A549 (cell line): ENCODE measurements around the gene PSPH. TPM values are rescaled to one million over a fixed set of nuclear protein-coding genes. Genes with fewer than 3 reads are reported as not detected.

Experiments
- BHLHE40 ChIP-seq: IDR thresholded peaks from 2 replicates; pipeline ENCODE4 v1.6.1; 2012; ENCODE audit warnings: low read depth, low read length, inconsistent platforms
- CBX8 ChIP-seq: fragments of 200-600 bp; sonication (generic); IDR thresholded peaks from 2 replicates; pipeline ENCODE4 v1.6.1; 2016
- CHD4 ChIP-seq: fragments of 200-600 bp; sonication (generic); IDR thresholded peaks from 2 replicates; pipeline ENCODE4 v1.6.1; 2016; ENCODE audit warnings: antibody characterized with exemption, mild to moderate bottlenecking, borderline replicate concordance
- EHF ChIP-seq: fragments of 250-450 bp; sonication (Bioruptor Pico); IDR thresholded peaks from 2 replicates; pipeline ENCODE4 v1.5.0; 2020; ENCODE audit warnings: mild to moderate bottlenecking
- ESRRA ChIP-seq: fragments of 150-350 bp; IDR thresholded peaks from 2 replicates; pipeline ENCODE4 v1.6.1; 2014; ENCODE audit warnings: mild to moderate bottlenecking, low read length, borderline replicate concordance
- FOSL2 ChIP-seq, 2 experiments: fragments of 450-650 bp in 1 of 2; fragments of >200 bp in 1 of 2; sonication (Bioruptor Twin) in 1 of 2; formaldehyde crosslinking; IDR thresholded peaks; 2 replicates each; pipeline versions ENCODE4 v1.5.0 to v1.6.1; 2016 to 2020; ENCODE audit warnings: mild to moderate bottlenecking in 1 of 2, moderate library complexity in 1 of 2
- GATA3 ChIP-seq: IDR thresholded peaks from 2 replicates; pipeline ENCODE4 v1.6.1; 2012; ENCODE audit warnings: borderline replicate concordance
- HDAC2 ChIP-seq: fragments of 200-600 bp; sonication (generic); IDR thresholded peaks from 2 replicates; pipeline ENCODE4 v1.6.1; 2016
- HOXB13 ChIP-seq: fragments of 250-450 bp; sonication (Bioruptor Pico); IDR thresholded peaks from 2 replicates; pipeline ENCODE4 v1.5.0; 2020; ENCODE audit warnings: low read depth, mild to moderate bottlenecking, moderate library complexity
- JUNB ChIP-seq: fragments of >200 bp; sonication (Bioruptor Twin); formaldehyde crosslinking; IDR thresholded peaks from 2 replicates; pipeline ENCODE4 v1.6.1; 2016
- MAFK ChIP-seq: fragments of 450-650 bp; IDR thresholded peaks from 2 replicates; pipeline ENCODE4 v1.6.1; 2014; ENCODE audit not compliant: partially characterized antibody
- MAZ ChIP-seq: fragments of 150-350 bp; IDR thresholded peaks from 2 replicates; pipeline ENCODE4 v1.6.1; 2014; ENCODE audit warnings: antibody characterized with exemption, low read depth, low read length, borderline replicate concordance
- MYC ChIP-seq: IDR thresholded peaks from 2 replicates; pipeline ENCODE4 v1.6.1; 2012; ENCODE audit warnings: mild to moderate bottlenecking, inconsistent platforms, low read length, improper control_type of control experiment, borderline replicate concordance
- PHF8 ChIP-seq: fragments of 200-600 bp; sonication (generic); IDR thresholded peaks from 2 replicates; pipeline ENCODE4 v1.6.1; 2016; ENCODE audit warnings: low read depth, mild to moderate bottlenecking, antibody characterized with exemption, moderate library complexity, borderline replicate concordance
- RAD21 ChIP-seq, 2 experiments: fragments of >200 bp in 1 of 2; sonication (Bioruptor Twin) in 1 of 2; formaldehyde crosslinking in 1 of 2; IDR thresholded peaks in 1 of 2; conservative IDR thresholded peaks in 1 of 2; 2 replicates in 1 of 2; 3 replicates in 1 of 2; pipeline ENCODE4 v1.6.1; 2012 to 2018; ENCODE audit warnings: inconsistent platforms in 1 of 2
- RCOR1 ChIP-seq: fragments of 150-350 bp; IDR thresholded peaks from 2 replicates; pipeline ENCODE4 v1.6.1; 2014; ENCODE audit warnings: antibody characterized with exemption, low read length, low read depth
- RFX5 ChIP-seq: fragments of 450-650 bp; IDR thresholded peaks from 2 replicates; pipeline ENCODE4 v1.7.1; 2014; ENCODE audit warnings: antibody characterized with exemption, mild to moderate bottlenecking, moderate library complexity
- RNF2 ChIP-seq: fragments of 200-600 bp; sonication (generic); IDR thresholded peaks from 2 replicates; pipeline ENCODE4 v1.6.1; 2016; ENCODE audit warnings: low read depth, mild to moderate bottlenecking, antibody characterized with exemption, moderate library complexity, borderline replicate concordance
- SMC3 ChIP-seq: fragments of >200 bp; sonication (Bioruptor Twin); formaldehyde crosslinking; IDR thresholded peaks from 3 replicates; pipeline ENCODE4 v1.6.1; 2018; ENCODE audit warnings: inconsistent platforms
- ZNF302 ChIP-seq: fragments of 250-450 bp; sonication (Bioruptor Pico); IDR thresholded peaks from 2 replicates; pipeline ENCODE4 v1.9.0; 2021; ENCODE audit warnings: inconsistent platforms, mild to moderate bottlenecking, moderate library complexity
- polyA plus RNA-seq, 4 experiments: library from polyadenylated mRNA; depleted of rRNA in 3 of 4; stranded (reverse); fragments of >200 nt; fragmentation: RNase III in 1 of 4; extraction: RNeasy Plus Mini Kit Qiagen cat#74134 plus additional on column Dnase treatment in 1 of 4; gene quantifications; 2 replicates in 3 of 4; 3 replicates in 1 of 4; pipeline ENCODE4 v1.2.3, GENCODE V29; 2011 to 2017
- TF ChIP-seq, protein P1 (sequence below): fragments of 150-350 bp; IDR thresholded peaks from 2 replicates; pipeline ENCODE4 v1.6.1; 2014; ENCODE audit warnings: low read depth, mild to moderate bottlenecking, low read length
- TF ChIP-seq, protein P2 (sequence below): fragments of 450-650 bp; IDR thresholded peaks from 2 replicates; pipeline ENCODE4 v1.6.1; 2014; ENCODE audit warnings: antibody characterized with exemption
- TF ChIP-seq, protein P3 (sequence below): IDR thresholded peaks from 2 replicates; pipeline ENCODE4 v1.6.1; 2012
- TF ChIP-seq, protein P4 (sequence below): fragments of 250-450 bp; sonication (Bioruptor Pico); IDR thresholded peaks from 2 replicates; pipeline ENCODE4 v1.5.0; 2021; ENCODE audit warnings: mild to moderate bottlenecking, moderate library complexity, borderline replicate concordance

Gene PSPH
- polyA plus RNA-seq, 2 of the 4 experiments (the other 2 are of a cell fraction) = 60.9 to 64.7 TPM

DNA sequence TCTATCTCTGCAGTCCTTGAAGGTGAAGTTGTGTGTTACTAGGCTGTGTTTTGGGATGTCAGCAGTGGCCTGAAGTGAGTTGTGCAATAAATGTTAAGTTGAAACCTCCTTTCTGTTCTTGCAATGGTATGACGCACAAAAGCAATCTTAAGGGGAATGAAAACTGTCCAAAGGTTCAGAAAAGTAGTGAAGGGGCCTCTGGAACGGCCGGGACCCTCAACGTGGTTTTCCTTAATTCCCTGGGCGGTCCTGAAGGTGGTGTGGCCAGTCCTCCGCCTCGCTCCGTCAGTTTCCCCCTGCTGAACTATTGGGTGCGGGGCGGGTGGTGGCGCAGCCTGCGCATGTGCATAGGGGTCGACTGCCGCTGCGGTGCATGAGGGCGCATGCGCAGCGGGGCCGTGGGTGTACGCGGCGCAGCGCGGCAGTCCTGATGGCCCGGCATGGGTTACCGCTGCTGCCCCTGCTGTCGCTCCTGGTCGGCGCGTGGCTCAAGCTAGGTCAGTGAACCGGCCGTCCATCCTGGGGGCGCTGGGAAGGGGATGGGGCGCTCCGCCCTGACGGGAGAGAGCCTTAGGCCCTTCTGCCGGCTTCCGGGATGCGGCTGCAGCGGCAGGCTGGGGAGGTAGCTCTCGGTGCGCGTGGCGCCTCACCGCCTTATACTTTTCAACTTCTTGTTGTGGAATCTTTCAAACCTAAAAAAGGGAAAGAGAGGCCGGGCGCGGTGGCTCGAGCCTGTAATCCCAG, 12.8 kb upstream of the PSPH start, which contains the start of gene SUMF2 (continued):
- TF ChIP-seq RAD21 (conservative IDR thresholded peaks at IDR 0.05 in 1 of 2, IDR thresholded peaks at IDR 0.05 in 1 of 2) (no peak), JUNB (no peak), FOSL2 (IDR thresholded peaks at IDR 0.05) (no peak), FOSL2 (CRISPR knock-in tag; IDR thresholded peaks at IDR 0.05) (peak; percentile 7), BHLHE40 (no peak), MAFK (no peak), MAZ (no peak), GATA3 (peak; percentile 67; the same call in 1 of the 2 replicates), HDAC2 (no peak; the same call in 1 of the 2 replicates), ESRRA (no peak), MYC (peak; percentile 75), RFX5 (no peak), PHF8 (peak; percentile 67; the same call in 1 of the 2 replicates), ZNF302 (CRISPR knock-in tag) (no peak), RNF2 (no peak), HOXB13 (no peak), CBX8 (no peak), SMC3 (no peak), CHD4 (no peak), EHF (no peak), RCOR1 (no peak)
- TF ChIP-seq, protein P1, sequence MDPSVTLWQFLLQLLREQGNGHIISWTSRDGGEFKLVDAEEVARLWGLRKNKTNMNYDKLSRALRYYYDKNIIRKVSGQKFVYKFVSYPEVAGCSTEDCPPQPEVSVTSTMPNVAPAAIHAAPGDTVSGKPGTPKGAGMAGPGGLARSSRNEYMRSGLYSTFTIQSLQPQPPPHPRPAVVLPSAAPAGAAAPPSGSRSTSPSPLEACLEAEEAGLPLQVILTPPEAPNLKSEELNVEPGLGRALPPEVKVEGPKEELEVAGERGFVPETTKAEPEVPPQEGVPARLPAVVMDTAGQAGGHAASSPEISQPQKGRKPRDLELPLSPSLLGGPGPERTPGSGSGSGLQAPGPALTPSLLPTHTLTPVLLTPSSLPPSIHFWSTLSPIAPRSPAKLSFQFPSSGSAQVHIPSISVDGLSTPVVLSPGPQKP = no peak
- TF ChIP-seq, protein P2, sequence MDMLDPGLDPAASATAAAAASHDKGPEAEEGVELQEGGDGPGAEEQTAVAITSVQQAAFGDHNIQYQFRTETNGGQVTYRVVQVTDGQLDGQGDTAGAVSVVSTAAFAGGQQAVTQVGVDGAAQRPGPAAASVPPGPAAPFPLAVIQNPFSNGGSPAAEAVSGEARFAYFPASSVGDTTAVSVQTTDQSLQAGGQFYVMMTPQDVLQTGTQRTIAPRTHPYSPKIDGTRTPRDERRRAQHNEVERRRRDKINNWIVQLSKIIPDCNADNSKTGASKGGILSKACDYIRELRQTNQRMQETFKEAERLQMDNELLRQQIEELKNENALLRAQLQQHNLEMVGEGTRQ = no peak
- TF ChIP-seq, protein P3, sequence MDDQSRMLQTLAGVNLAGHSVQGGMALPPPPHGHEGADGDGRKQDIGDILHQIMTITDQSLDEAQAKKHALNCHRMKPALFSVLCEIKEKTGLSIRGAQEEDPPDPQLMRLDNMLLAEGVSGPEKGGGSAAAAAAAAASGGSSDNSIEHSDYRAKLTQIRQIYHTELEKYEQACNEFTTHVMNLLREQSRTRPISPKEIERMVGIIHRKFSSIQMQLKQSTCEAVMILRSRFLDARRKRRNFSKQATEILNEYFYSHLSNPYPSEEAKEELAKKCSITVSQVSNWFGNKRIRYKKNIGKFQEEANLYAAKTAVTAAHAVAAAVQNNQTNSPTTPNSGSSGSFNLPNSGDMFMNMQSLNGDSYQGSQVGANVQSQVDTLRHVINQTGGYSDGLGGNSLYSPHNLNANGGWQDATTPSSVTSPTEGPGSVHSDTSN = peak; percentile 82; the same call in 1 of the 2 replicates
- TF ChIP-seq, protein P4, sequence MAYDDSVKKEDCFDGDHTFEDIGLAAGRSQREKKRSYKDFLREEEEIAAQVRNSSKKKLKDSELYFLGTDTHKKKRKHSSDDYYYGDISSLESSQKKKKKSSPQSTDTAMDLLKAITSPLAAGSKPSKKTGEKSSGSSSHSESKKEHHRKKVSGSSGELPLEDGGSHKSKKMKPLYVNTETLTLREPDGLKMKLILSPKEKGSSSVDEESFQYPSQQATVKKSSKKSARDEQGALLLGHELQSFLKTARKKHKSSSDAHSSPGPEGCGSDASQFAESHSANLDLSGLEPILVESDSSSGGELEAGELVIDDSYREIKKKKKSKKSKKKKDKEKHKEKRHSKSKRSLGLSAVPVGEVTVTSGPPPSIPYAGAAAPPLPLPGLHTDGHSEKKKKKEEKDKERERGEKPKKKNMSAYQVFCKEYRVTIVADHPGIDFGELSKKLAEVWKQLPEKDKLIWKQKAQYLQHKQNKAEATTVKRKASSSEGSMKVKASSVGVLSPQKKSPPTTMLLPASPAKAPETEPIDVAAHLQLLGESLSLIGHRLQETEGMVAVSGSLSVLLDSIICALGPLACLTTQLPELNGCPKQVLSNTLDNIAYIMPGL (CRISPR knock-in tag) = 0 out of 2 replicates have a peak, but pooled peaks have one; percentile 47
